Measurements from ENCODE around the gene MARK2. TPM values are rescaled to one million over a fixed set of nuclear protein-coding genes. Genes with fewer than 3 reads are reported as not detected.
A peak's percentile ranks its signal among the peaks of the same experiment; 100 is the strongest.
"Not testable (repeated sequence)": the region's sequence is repeated elsewhere in the genome, so short reads cannot be mapped to it uniquely, and the experiment has no call there.

The MARK2 gene
- total RNA-seq, 2 experiments from 2014 or later, result 48.7 to 54.2 TPM

- Mint-ChIP-seq H3K4me3 (no peak overlapping the region), H3K27ac (no peak overlapping the region), H3K36me3 (ENCODE audit: low read depth) (peaks cover 50% of the 10 kb centered on the region), H3K27me3 (no peaks in the 10 kb centered on the region), H3K9me3 (no peaks in the 10 kb centered on the region), H3K4me1 (peaks cover 70% of the 10 kb centered on the region)
- POLR2A ChIA-PET, result interaction anchor here (0.9 kb wide), 1 partner anchor 154 kb away, joined by 3 read pairs; no protein-coding TSS in a partner anchor
- DNase-seq, result no peak
- CTCF ChIA-PET, result interaction anchor here (1.4 to 1.5 kb wide), 3 partner anchors 26 to 99 kb away, joined by 3 to 5 read pairs (median 3); no protein-coding TSS in a partner anchor
These were observed 7.0 kb downstream of the MARK2 start for GRCh38 chr11:63845911-63846310.

- H3K36me3 Mint-ChIP-seq (ENCODE audit: low read depth), result peaks cover 49% of the 10 kb centered on the region
- no peak overlapping the region for H3K4me3 Mint-ChIP-seq
- peaks cover 70% of the 10 kb centered on the region for H3K4me1 Mint-ChIP-seq
- CTCF ChIA-PET, result interaction anchor here (1.5 to 1.6 kb wide), 2 partner anchors 9 to 25 kb away, joined by 3 to 5 read pairs; no protein-coding TSS in a partner anchor
- no peak for DNase-seq
- H3K27me3 Mint-ChIP-seq, result no peaks in the 10 kb centered on the region
- POLR2A ChIA-PET, result no interaction called here
- H3K9me3 Mint-ChIP-seq, result no peaks in the 10 kb centered on the region
- no peak overlapping the region for H3K27ac Mint-ChIP-seq
These were observed 8.0 kb downstream of the MARK2 start for GRCh38 chr11:63846897-63847296.

GRCh38 chr11:63847363-63847762 lies 8.5 kb downstream of the MARK2 start:
- CTCF ChIA-PET, result interaction anchor here (1.6 kb wide), 1 partner anchor 10 kb away, joined by 5 read pairs; no protein-coding TSS in a partner anchor
- Mint-ChIP-seq H3K27me3 (no peaks in the 10 kb centered on the region), H3K4me3 (no peak overlapping the region), H3K36me3 (ENCODE audit: low read depth) (peaks cover 48% of the 10 kb centered on the region), H3K9me3 (no peaks in the 10 kb centered on the region), H3K4me1 (peaks cover 70% of the 10 kb centered on the region), H3K27ac (no peak overlapping the region)
- DNase-seq, result no peak
- POLR2A ChIA-PET, result interaction anchor here (1.0 kb wide), 2 partner anchors 15 to 39 kb away, joined by 3 to 4 read pairs; no protein-coding TSS in a partner anchor

GRCh38 chr11:63849691-63850090 lies 10.8 kb downstream of the MARK2 start:
- peak overlapping the region; percentile 42 for H3K27ac Mint-ChIP-seq
- POLR2A ChIA-PET, result interaction anchor here (1.4 kb wide), 1 partner anchor 11 kb away, joined by 4 read pairs; the partner anchor contains the start of gene MARK2
- H3K27me3 Mint-ChIP-seq, result no peaks in the 10 kb centered on the region
- DNase-seq, result no peak
- CTCF ChIA-PET, result interaction anchor here (1.6 kb wide), 1 partner anchor 13 kb away, joined by 6 read pairs; no protein-coding TSS in a partner anchor
- H3K4me1 Mint-ChIP-seq, result peaks cover 61% of the 10 kb centered on the region
- H3K4me3 Mint-ChIP-seq, result no peak overlapping the region
- peaks cover 44% of the 10 kb centered on the region for H3K36me3 Mint-ChIP-seq (ENCODE audit: low read depth)
- H3K9me3 Mint-ChIP-seq, result no peaks in the 10 kb centered on the region

GRCh38 chr11:63850920-63851319 lies 12.0 kb downstream of the MARK2 start:
- no peak for DNase-seq
- no peaks in the 10 kb centered on the region for H3K27me3 Mint-ChIP-seq
- CTCF ChIA-PET, result interaction anchor here (1.0 to 1.6 kb wide), 2 partner anchors 9 to 14 kb away, joined by 3 to 6 read pairs; no protein-coding TSS in a partner anchor
- H3K27ac Mint-ChIP-seq, result peak overlapping the region; percentile 42
- peaks cover 62% of the 10 kb centered on the region for H3K4me1 Mint-ChIP-seq
- POLR2A ChIA-PET, result interaction anchor here (0.9 to 1.4 kb wide), 3 partner anchors 10 to 12 kb away, joined by 3 to 5 read pairs (median 4); partner anchors contain the start of gene MARK2
- H3K4me3 Mint-ChIP-seq, result peak overlapping the region; percentile 52
- H3K36me3 Mint-ChIP-seq (ENCODE audit: low read depth), result peaks cover 52% of the 10 kb centered on the region
- H3K9me3 Mint-ChIP-seq, result no peaks in the 10 kb centered on the region

GRCh38 chr11:63851364-63851763 lies 12.5 kb downstream of the MARK2 start:
- POLR2A ChIA-PET, result interaction anchor here (0.9 to 1.4 kb wide), 3 partner anchors 10 to 13 kb away, joined by 3 to 5 read pairs (median 4); partner anchors contain the start of gene MARK2

GRCh38 chr11:63853476-63853875 lies 14.6 kb downstream of the MARK2 start:
- no peak overlapping the region for H3K4me3 Mint-ChIP-seq
- no peaks in the 10 kb centered on the region for H3K27me3 Mint-ChIP-seq
- no peak overlapping the region for H3K27ac Mint-ChIP-seq
- H3K9me3 Mint-ChIP-seq, result no peaks in the 10 kb centered on the region
- CTCF ChIA-PET, result interaction anchor here (1.4 to 1.7 kb wide), 3 partner anchors 9 to 90 kb away, joined by 3 to 4 read pairs (median 4); no protein-coding TSS in a partner anchor
- peaks cover 61% of the 10 kb centered on the region for H3K4me1 Mint-ChIP-seq
- peaks cover 40% of the 10 kb centered on the region for H3K36me3 Mint-ChIP-seq (ENCODE audit: low read depth)
- DNase-seq, result no peak
- POLR2A ChIA-PET, result interaction anchor here (0.7 to 1.4 kb wide), 4 partner anchors 14 to 121 kb away, joined by 3 to 5 read pairs (median 3); partner anchors contain the start of gene COX8A

More at GRCh38 chr11:63851364-63851763, 12.5 kb downstream of the MARK2 start:
- CTCF ChIA-PET, result interaction anchor here (1.0 to 1.6 kb wide), 2 partner anchors 9 to 14 kb away, joined by 3 to 6 read pairs; no protein-coding TSS in a partner anchor
- Mint-ChIP-seq H3K36me3 (ENCODE audit: low read depth) (peaks cover 52% of the 10 kb centered on the region), H3K9me3 (no peaks in the 10 kb centered on the region), H3K27ac (peak overlapping the region; percentile 42), H3K4me3 (peak overlapping the region; percentile 52), H3K4me1 (peaks cover 63% of the 10 kb centered on the region), H3K27me3 (no peaks in the 10 kb centered on the region)
- DNase-seq, result no peak

- no peak overlapping the region for H3K4me3 Mint-ChIP-seq
- ChIA-PET CTCF (interaction anchor here (1.8 kb wide), 1 partner anchor 17 kb away, joined by 7 read pairs; the partner anchor contains the start of gene MARK2), POLR2A (no interaction called here)
- no peak for DNase-seq
- H3K36me3 Mint-ChIP-seq (ENCODE audit: low read depth), result peaks cover 37% of the 10 kb centered on the region
- no peaks in the 10 kb centered on the region for H3K9me3 Mint-ChIP-seq
- peaks cover 60% of the 10 kb centered on the region for H3K4me1 Mint-ChIP-seq
- H3K27me3 Mint-ChIP-seq, result no peaks in the 10 kb centered on the region
- peak overlapping the region; percentile 40 for H3K27ac Mint-ChIP-seq
These were observed 15.8 kb downstream of the MARK2 start for GRCh38 chr11:63854696-63855095.

GRCh38 chr11:63855975-63856374 lies 17.1 kb downstream of the MARK2 start:
- no peak overlapping the region for H3K27ac Mint-ChIP-seq
- H3K4me3 Mint-ChIP-seq, result no peak overlapping the region
- peaks cover 34% of the 10 kb centered on the region for H3K36me3 Mint-ChIP-seq (ENCODE audit: low read depth)
- H3K4me1 Mint-ChIP-seq, result peaks cover 53% of the 10 kb centered on the region
- ChIA-PET POLR2A (interaction anchor here (0.7 to 1.8 kb wide), 4 partner anchors 10 to 17 kb away, joined by 3 to 12 read pairs (median 4); partner anchors contain the start of gene MARK2), CTCF (interaction anchor here (0.7 to 1.8 kb wide), 4 partner anchors 12 to 1063 kb away, joined by 3 to 7 read pairs (median 4); partner anchors contain the start of gene MARK2)
- no peak for DNase-seq
- H3K9me3 Mint-ChIP-seq, result no peaks in the 10 kb centered on the region
- H3K27me3 Mint-ChIP-seq, result no peaks in the 10 kb centered on the region

GRCh38 chr11:63858628-63859550 lies 20.0 kb downstream of the MARK2 start:
- Mint-ChIP-seq H3K27me3 (no peaks in the 10 kb centered on the region), H3K36me3 (ENCODE audit: low read depth) (peaks cover 31% of the 10 kb centered on the region), H3K27ac (no peak overlapping the region), H3K4me3 (no peak overlapping the region), H3K4me1 (peaks cover 44% of the 10 kb centered on the region), H3K9me3 (no peaks in the 10 kb centered on the region)
- DNase-seq, result no peak
- ChIA-PET POLR2A (interaction anchor here (1.5 kb wide), 1 partner anchor 29 kb away, joined by 5 read pairs; no protein-coding TSS in a partner anchor), CTCF (interaction anchor here (1.3 kb wide), 1 partner anchor 142 kb away, joined by 3 read pairs; no protein-coding TSS in a partner anchor)

GRCh38 chr11:63862923-63863322 lies 24.0 kb downstream of the MARK2 start:
- DNase-seq, result no peak
- peaks cover 53% of the 10 kb centered on the region for H3K4me1 Mint-ChIP-seq

GRCh38 chr11:63863620-63864019 lies 24.7 kb downstream of the MARK2 start:
- CTCF ChIA-PET, H3K9me3 Mint-ChIP-seq: not testable (repeated sequence)
- peaks cover 32% of the 10 kb centered on the region for H3K36me3 Mint-ChIP-seq (ENCODE audit: low read depth)

More at GRCh38 chr11:63862923-63863322, 24.0 kb downstream of the MARK2 start:
- POLR2A ChIA-PET, result interaction anchor here (0.6 to 2.6 kb wide), 7 partner anchors 12 to 1981 kb away, joined by 4 to 8 read pairs (median 5); no protein-coding TSS in a partner anchor
- Mint-ChIP-seq H3K9me3 (no peaks in the 10 kb centered on the region), H3K27me3 (no peaks in the 10 kb centered on the region), H3K27ac (peak overlapping the region; percentile 73), H3K36me3 (ENCODE audit: low read depth) (peaks cover 28% of the 10 kb centered on the region), H3K4me3 (no peak overlapping the region)
- CTCF ChIA-PET, result interaction anchor here (0.7 to 1.6 kb wide), 7 partner anchors 10 to 28 kb away, joined by 3 to 7 read pairs (median 3); partner anchors contain the start of gene MARK2

More at GRCh38 chr11:63863620-63864019, 24.7 kb downstream of the MARK2 start:
- DNase-seq, H3K4me3 Mint-ChIP-seq, H3K27ac Mint-ChIP-seq, H3K27me3 Mint-ChIP-seq: not testable (repeated sequence)
- H3K4me1 Mint-ChIP-seq, result peaks cover 58% of the 10 kb centered on the region
- POLR2A ChIA-PET, result interaction anchor here (1.4 to 2.6 kb wide), 4 partner anchors 12 to 28 kb away, joined by 4 to 8 read pairs (median 5); no protein-coding TSS in a partner anchor
